CD4-positive, alpha-beta T cell (primary cell): ENCODE measurements around the gene C10orf67. TPM values are rescaled to one million over a fixed set of nuclear protein-coding genes. Genes with fewer than 3 reads are reported as not detected.

ENCODE experiments used
- ATAC-seq: fragments of 200-7000 bp; cut with Tn5 transposase; one replicate; pipeline ENCODE4 v1.10.0; 2022; ENCODE audit warnings: mild to moderate bottlenecking; ENCODE audit not compliant: poor library complexity
- CTCF ChIA-PET: fragments of 350-600 bp; sonication (Branson Sonifier 250); formaldehyde crosslinking; loops from one replicate; lab custom pipeline; 2021; ENCODE audit warnings: antibody characterized with exemption, inconsistent platforms; lab: Charles Lee
- POLR2A ChIA-PET: fragments of 350-600 bp; sonication (Branson Sonifier 250); formaldehyde crosslinking; loops from one replicate; lab custom pipeline; 2021; ENCODE audit warnings: antibody characterized with exemption, inconsistent platforms; lab: Charles Lee
- DNase-seq, 14 experiments: peaks; one replicate each; pipeline ENCODE4 v3.0.0-alpha.2; 2013 to 2020; ENCODE audit warnings: mixed read lengths in 2 of 14
- H3K27ac ChIP-seq, 2 donors: one replicate each; pipeline versions ENCODE4 v1.5.1 to v1.7.0; 2013; ENCODE audit warnings: low read length in 2 of 2, low read depth in 1 of 2, mild to moderate bottlenecking in 1 of 2
- H3K27me3 ChIP-seq, 2 experiments: 1 replicate in 1 of 2; 2 replicates in 1 of 2; pipeline versions ENCODE4 v1.6.1 to v1.7.0; 2013; ENCODE audit warnings: low read length in 2 of 2, control low read depth in 1 of 2, mild to moderate bottlenecking in 1 of 2, moderate library complexity in 1 of 2; ENCODE audit not compliant: insufficient read depth in 2 of 2, control insufficient read depth in 1 of 2
- H3K36me3 ChIP-seq: one replicate; pipeline ENCODE4 v1.6.1; 2013; ENCODE audit warnings: low read length, control low read depth; ENCODE audit not compliant: insufficient read depth
- H3K4me1 ChIP-seq: one replicate; pipeline ENCODE4 v1.6.1; 2013; ENCODE audit warnings: low read length, control low read depth; ENCODE audit not compliant: insufficient read depth
- H3K4me3 ChIP-seq: one replicate; pipeline ENCODE4 v1.5.1; 2013; ENCODE audit warnings: mild to moderate bottlenecking, low read length, moderate library complexity
- H3K9me3 ChIP-seq, 2 experiments: 1 replicate in 1 of 2; 2 replicates in 1 of 2; pipeline versions ENCODE4 v1.6.1 to v1.7.0; 2013; ENCODE audit warnings: low read length in 2 of 2, mild to moderate bottlenecking in 2 of 2, control low read depth in 1 of 2, moderate library complexity in 1 of 2; ENCODE audit not compliant: control insufficient read depth in 1 of 2, insufficient read depth in 1 of 2
- H3K27ac Mint-ChIP-seq: one replicate; pipeline ENCODE4 v1.8.0; 2020; ENCODE audit warnings: mixed read lengths
- H3K27me3 Mint-ChIP-seq: one replicate; pipeline ENCODE4 v1.8.0; 2021; ENCODE audit warnings: mixed read lengths
- H3K36me3 Mint-ChIP-seq: one replicate; pipeline ENCODE4 v1.8.0; 2021; ENCODE audit warnings: low read depth, mixed read lengths
- H3K4me1 Mint-ChIP-seq: one replicate; pipeline ENCODE4 v1.8.0; 2021; ENCODE audit warnings: low read depth, mixed read lengths
- H3K4me3 Mint-ChIP-seq: one replicate; pipeline ENCODE4 v1.8.0; 2020; ENCODE audit warnings: mild to moderate bottlenecking, mixed read lengths
- H3K9me3 Mint-ChIP-seq: one replicate; pipeline ENCODE4 v1.8.0; 2020; ENCODE audit warnings: mixed read lengths
- CTCF ChIP-seq: fragments of 200-600 bp; IDR thresholded peaks from one replicate; pipeline ENCODE4 v1.8.0; 2022; ENCODE audit warnings: antibody characterized with exemption, mild to moderate bottlenecking
- intact Hi-C, 2 experiments: fragments of 100-400 bp; cut with DNase I in 1 of 2; cut with micrococcal nuclease in 1 of 2; formaldehyde crosslinking; loops; one replicate each; pipeline versions ENCODE4 v1.15.1 to v1.9.0; 2023 to 2025; cut with DNase I, micrococcal nuclease
- total RNA-seq, 174 experiments: library from RNA in 2 of 174; stranded (reverse) in 2 of 174; gene quantifications; one replicate each; pipeline ENCODE4 v1.2.3 and lab custom pipeline; 2021 to 2026

The C10orf67 gene
- total RNA-seq, 2 experiments from 2014 or later, result not detected

- intact Hi-C loops, result no loop called here
- Histone ChIP-seq H3K36me3 (no peaks in the 10 kb centered on the region), H3K9me3 (peaks cover 0 to 13% of the 10 kb centered on the region in 2 experiments), H3K4me1 (no peaks in the 10 kb centered on the region), H3K4me3 (no peak overlapping the region), H3K27me3 (peaks cover 48 to 88% of the 10 kb centered on the region in 2 experiments), H3K27ac (no peak overlapping the region)
- ChIA-PET CTCF (no interaction called here), POLR2A (no interaction called here)
- H3K27me3 Mint-ChIP-seq, result peaks cover 79% of the 10 kb centered on the region
- no peaks in the 10 kb centered on the region for H3K4me1 Mint-ChIP-seq
- no peak overlapping the region for H3K4me3 Mint-ChIP-seq
- ATAC-seq, result no peak
- H3K36me3 Mint-ChIP-seq, result no peaks in the 10 kb centered on the region
- H3K27ac Mint-ChIP-seq, result no peak overlapping the region
- no peak for TF ChIP-seq CTCF
- H3K9me3 Mint-ChIP-seq, result no peaks in the 10 kb centered on the region
- no peak for DNase-seq
Measured at GRCh38 chr10:23174074-23174976, 170.3 kb downstream of the C10orf67 start.

GRCh38 chr10:23173214-23174073 lies 171.2 kb downstream of the C10orf67 start:
- Histone ChIP-seq H3K27ac (no peak overlapping the region), H3K27me3 (peaks cover 46 to 88% of the 10 kb centered on the region in 2 experiments), H3K9me3 (peaks cover 0 to 13% of the 10 kb centered on the region in 2 experiments), H3K36me3 (no peaks in the 10 kb centered on the region), H3K4me1 (no peaks in the 10 kb centered on the region), H3K4me3 (no peak overlapping the region)
- TF ChIP-seq CTCF, result no peak
- Mint-ChIP-seq H3K36me3 (no peaks in the 10 kb centered on the region), H3K9me3 (no peaks in the 10 kb centered on the region), H3K4me1 (no peaks in the 10 kb centered on the region), H3K27ac (no peak overlapping the region), H3K4me3 (no peak overlapping the region), H3K27me3 (peaks cover 80% of the 10 kb centered on the region)
- no peak for DNase-seq
- intact Hi-C loops, result no loop called here
- ATAC-seq, result no peak
- ChIA-PET POLR2A (no interaction called here), CTCF (no interaction called here)

- ChIA-PET POLR2A (no interaction called here), CTCF (no interaction called here)
- no peaks in the 10 kb centered on the region for H3K36me3 ChIP-seq
- peaks cover 0 to 13% of the 10 kb centered on the region in 2 experiments for H3K9me3 ChIP-seq
- intact Hi-C loops, result no loop called here
- no peak overlapping the region for H3K4me3 ChIP-seq
- ATAC-seq (no peak), DNase-seq (no peak)
- Mint-ChIP-seq H3K27ac (no peak overlapping the region), H3K9me3 (no peaks in the 10 kb centered on the region), H3K4me1 (no peaks in the 10 kb centered on the region), H3K36me3 (no peaks in the 10 kb centered on the region), H3K27me3 (peaks cover 77% of the 10 kb centered on the region), H3K4me3 (no peak overlapping the region)
- H3K27me3 ChIP-seq, result peaks cover 41 to 87% of the 10 kb centered on the region in 2 experiments
- no peak for TF ChIP-seq CTCF
- H3K27ac ChIP-seq, result no peak overlapping the region
- H3K4me1 ChIP-seq, result no peaks in the 10 kb centered on the region
Measured at GRCh38 chr10:23172429-23173213, 172.0 kb downstream of the C10orf67 start.
